ENCODE results near the gene AGO4. TPM values are rescaled to one million over a fixed set of nuclear protein-coding genes. Genes with fewer than 3 reads are reported as not detected.

Gene AGO4
- 10 to 100 TPM; 10.8 to 23.6 (median 17.7) TPM for total RNA-seq

DNA sequence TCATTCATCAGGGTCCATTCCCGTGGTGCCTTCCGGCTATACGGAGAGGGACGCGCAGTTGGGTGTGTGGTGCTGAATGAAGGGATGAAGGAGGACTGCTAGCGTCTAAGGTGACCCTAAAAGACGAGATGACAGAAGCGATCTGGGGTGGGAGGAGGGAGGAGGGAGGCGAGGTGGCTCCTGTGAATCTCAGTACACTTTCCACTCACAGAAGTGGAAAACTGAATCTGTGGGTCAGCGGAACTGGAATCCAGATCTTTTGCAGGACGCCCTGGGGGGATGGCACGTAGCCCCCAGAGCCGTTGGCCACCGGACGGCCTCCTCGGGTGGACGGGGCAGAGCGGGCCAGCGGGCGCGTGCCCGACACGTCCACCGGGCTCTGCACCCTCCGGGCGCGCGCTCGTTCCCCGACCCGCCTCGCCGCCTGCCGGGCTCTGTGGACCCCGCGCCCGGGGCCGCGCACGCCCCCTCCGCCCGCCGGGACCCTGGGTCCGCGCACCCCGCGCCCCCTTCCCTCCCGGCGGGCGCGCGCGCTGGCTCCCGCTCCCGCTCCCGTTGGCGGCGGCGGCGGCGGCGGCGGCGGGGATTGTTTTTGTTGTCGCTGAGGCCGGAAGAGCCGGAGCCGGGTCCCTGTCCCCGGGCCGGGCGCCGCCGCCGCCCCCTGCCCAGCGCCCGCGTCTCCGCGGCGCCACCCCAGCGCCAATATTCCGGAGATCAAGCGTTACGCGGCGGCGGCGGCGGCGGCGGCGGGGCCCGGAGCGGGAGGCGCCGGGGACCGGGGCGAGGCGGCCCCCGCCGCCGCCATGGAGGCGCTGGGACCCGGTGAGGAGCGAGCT is at the start of gene AGO4:
Gene AGO4 (plus strand): TSS at position 403 of the 836 bp plus-strand sequence. CDS start 401 bp downstream, at position 804.
- Histone ChIP-seq H3K4me3 (peak within 1 kb of the TSS; percentile 66 to 76), H3K4me1 (no peaks in the 10 kb centered on the region), H3K27me3 (no peaks in the 10 kb centered on the region), H3K36me3 (no peaks in the 10 kb centered on the region), H3K9me3 (no peaks in the 10 kb centered on the region), H3K27ac (peak within 1 kb of the TSS; percentile 84 to 92)
- DNase-seq = peak; percentile 41 to 56
- intact Hi-C loops (cut with DNase I; ENCODE audit: low total_unique reads) = no loop called here
- TF ChIP-seq POLR2A (IDR thresholded peaks at IDR 0.05) (peak in 1 of 2 donors; percentile 8), CTCF (IDR thresholded peaks at IDR 0.05) (peak in 3 of 4 experiments; percentile 7 to 51 (median 34))

- Histone ChIP-seq H3K9me3 (no peaks in the 10 kb centered on the region), H3K27me3 (no peaks in the 10 kb centered on the region), H3K4me1 (no peaks in the 10 kb centered on the region), H3K27ac (no peak overlapping the region), H3K4me3 (no peak overlapping the region), H3K36me3 (no peaks in the 10 kb centered on the region)
- TF ChIP-seq CTCF (IDR thresholded peaks at IDR 0.05) (no peak), POLR2A (IDR thresholded peaks at IDR 0.05) (no peak)
- intact Hi-C loops (cut with DNase I; ENCODE audit: low total_unique reads) = no loop called here
- no peak for DNase-seq
These were observed 45.7 kb upstream of the AGO4 start for GRCh38 chr1:35762141-35762540.

GRCh38 chr1:35763201-35763600 is 44.6 kb upstream of the AGO4 start:
- TF ChIP-seq CTCF (IDR thresholded peaks at IDR 0.05) (no peak), POLR2A (IDR thresholded peaks at IDR 0.05) (no peak)
- no peak overlapping the region for H3K4me3 ChIP-seq
- no peak for DNase-seq
- no peaks in the 10 kb centered on the region for H3K9me3 ChIP-seq
- no peak overlapping the region for H3K27ac ChIP-seq
- H3K36me3 ChIP-seq = no peaks in the 10 kb centered on the region
- H3K4me1 ChIP-seq = no peaks in the 10 kb centered on the region
- no peaks in the 10 kb centered on the region for H3K27me3 ChIP-seq
- intact Hi-C loops (cut with DNase I; ENCODE audit: low total_unique reads) = no loop called here

GRCh38 chr1:35764283-35764682 is 43.5 kb upstream of the AGO4 start:
- Histone ChIP-seq H3K4me3 (no peak overlapping the region), H3K36me3 (no peaks in the 10 kb centered on the region), H3K9me3 (no peaks in the 10 kb centered on the region), H3K27ac (no peak overlapping the region), H3K4me1 (no peaks in the 10 kb centered on the region), H3K27me3 (no peaks in the 10 kb centered on the region)
- TF ChIP-seq POLR2A (IDR thresholded peaks at IDR 0.05) (no peak), CTCF (IDR thresholded peaks at IDR 0.05) (no peak)
- intact Hi-C loops (cut with DNase I; ENCODE audit: low total_unique reads) = no loop called here
- no peak for DNase-seq

Measured in uterus (tissue), 4 donors.